HG03521 (cell line): ENCODE results near the gene CHST15.
"Not testable (repeated sequence)": the region's sequence is repeated elsewhere in the genome, so short reads cannot be mapped to it uniquely, and the experiment has no call there.

Experiments
- ATAC-seq: cut with Tn5 transposase; IDR thresholded peaks from one replicate; pipeline ENCODE4 v1.9.1; 2021; ENCODE audit warnings: mild to moderate bottlenecking, moderate library complexity; ENCODE audit not compliant: unreplicated experiment

CHST15 gene

GRCh38 chr10:124047427-124048152 is 45.8 kb downstream of the CHST15 start:
- no peak for ATAC-seq

- ATAC-seq, result no peak
Observed at GRCh38 chr10:124045801-124046355, 47.5 kb downstream of the CHST15 start.

GRCh38 chr10:124045276-124045675 is 48.1 kb downstream of the CHST15 start:
- no peak for ATAC-seq

- no peak for ATAC-seq
Observed at GRCh38 chr10:124044143-124044862, 49.1 kb downstream of the CHST15 start.

GRCh38 chr10:124043310-124044142 is 49.9 kb downstream of the CHST15 start:
- no peak for ATAC-seq

- ATAC-seq, result no peak
Observed at GRCh38 chr10:124042656-124043309, 50.6 kb downstream of the CHST15 start.

GRCh38 chr10:124041675-124042445 is 51.5 kb downstream of the CHST15 start:
- no peak for ATAC-seq

GRCh38 chr10:124040451-124041188 is 52.8 kb downstream of the CHST15 start:
- no peak for ATAC-seq

GRCh38 chr10:124039483-124040013 is 53.9 kb downstream of the CHST15 start:
- ATAC-seq, result no peak

- no peak for ATAC-seq
Observed at GRCh38 chr10:124037784-124038183, 55.6 kb downstream of the CHST15 start.

- no peak for ATAC-seq
Observed at GRCh38 chr10:124037286-124037685, 56.1 kb downstream of the CHST15 start.

- ATAC-seq, result no peak
Observed at GRCh38 chr10:124036746-124037145, 56.7 kb downstream of the CHST15 start.

GRCh38 chr10:124035928-124036558 is 57.4 kb downstream of the CHST15 start:
- ATAC-seq, result peak; percentile 95

GRCh38 chr10:124035306-124035927 is 58.0 kb downstream of the CHST15 start:
- no peak for ATAC-seq

GRCh38 chr10:124034576-124035305 is 58.7 kb downstream of the CHST15 start:
- not testable (repeated sequence) for ATAC-seq

GRCh38 chr10:124033887-124034218 is 59.5 kb downstream of the CHST15 start:
- ATAC-seq, result no peak
